IMR-90 (cell line): ENCODE data around the gene WDR48. TPM values are rescaled to one million over a fixed set of nuclear protein-coding genes. Genes with fewer than 3 reads are reported as not detected.

Experiments
- ATAC-seq: fragments of 200-7000 bp; cut with Tn5 transposase; 2 replicates; pipeline ENCODE4 v1.9.1; 2020; ENCODE audit warnings: low read depth, mild to moderate bottlenecking, moderate library complexity
- BruUV-seq: library from RNA; stranded (reverse); fragments of 400-500 nt; replicated peaks from 2 replicates; lab custom pipeline; 2021; lab: Mats Ljungman, UMichigan
- CTCF ChIA-PET: fragments of 300-600 bp; formaldehyde crosslinking; extraction: SDS; loops from one replicate; lab custom pipeline; 2021; ENCODE audit warnings: antibody characterized with exemption; lab: Yijun Ruan, JAX
- POLR2A ChIA-PET: fragments of 300-600 bp; sonication (Branson Sonifier 250); formaldehyde crosslinking; loops from one replicate; lab custom pipeline; 2022; ENCODE audit warnings: antibody characterized with exemption; ENCODE audit not compliant: unreplicated experiment; lab: Charles Lee
- DNase-seq: peaks from one replicate; pipeline ENCODE4 v3.0.0; 2013
- H2AFZ ChIP-seq: replicated peaks from 2 replicates; pipeline ENCODE3; 2013; ENCODE audit warnings: low read length, mild to moderate bottlenecking; ENCODE audit not compliant: poor library complexity
- H2AK5ac ChIP-seq: 2 replicates; pipeline ENCODE4 v1.6.1; 2013; ENCODE audit warnings: low read depth, low read length, inconsistent platforms
- H2AK9ac ChIP-seq: replicated peaks from 2 replicates; pipeline ENCODE3; 2013; ENCODE audit warnings: mild to moderate bottlenecking, low read depth, low read length, moderate library complexity; ENCODE audit not compliant: poor library complexity
- H2BK120ac ChIP-seq: 2 replicates; pipeline ENCODE4 v1.6.1; 2013; ENCODE audit warnings: low read depth, low read length, inconsistent platforms
- H2BK15ac ChIP-seq: 3 replicates; pipeline ENCODE4 v1.6.1; 2013; ENCODE audit warnings: low read depth, low read length, inconsistent platforms
- H2BK20ac ChIP-seq: 2 replicates; pipeline ENCODE4 v1.6.1; 2013; ENCODE audit warnings: low read depth, mild to moderate bottlenecking, inconsistent platforms, low read length, moderate library complexity
- H2BK5ac ChIP-seq: 2 replicates; pipeline ENCODE4 v1.6.1; 2013; ENCODE audit warnings: mild to moderate bottlenecking, low read depth, low read length, inconsistent platforms; ENCODE audit not compliant: poor library complexity, severe bottlenecking
- H3K14ac ChIP-seq: replicated peaks from 2 replicates; pipeline ENCODE4 v1.6.1; 2013; ENCODE audit warnings: low read depth, low read length, inconsistent platforms
- H3K18ac ChIP-seq: 2 replicates; pipeline ENCODE4 v1.6.1; 2013; ENCODE audit warnings: low read depth, low read length, control low read depth
- H3K23ac ChIP-seq: 2 replicates; pipeline ENCODE4 v1.6.1; 2013; ENCODE audit warnings: low read depth, low read length, inconsistent platforms
- H3K27ac ChIP-seq: 2 replicates; pipeline ENCODE4 v1.5.1; 2013; ENCODE audit warnings: mild to moderate bottlenecking, control low read depth, low read length; ENCODE audit not compliant: insufficient read depth
- H3K27me3 ChIP-seq: 2 replicates; pipeline ENCODE4 v1.6.1; 2013; ENCODE audit warnings: low read length; ENCODE audit not compliant: control insufficient read depth, insufficient read depth
- H3K36me3 ChIP-seq: 2 replicates; pipeline ENCODE4 v1.6.1; 2013; ENCODE audit warnings: low read length, mixed read lengths; ENCODE audit not compliant: control insufficient read depth, insufficient read depth
- H3K4ac ChIP-seq: 2 replicates; pipeline ENCODE4 v1.6.1; 2013; ENCODE audit warnings: low read depth, low read length, inconsistent platforms
- H3K4me1 ChIP-seq: 2 replicates; pipeline ENCODE4 v1.6.1; 2013; ENCODE audit warnings: low read length, mixed read lengths; ENCODE audit not compliant: control insufficient read depth, insufficient read depth
- H3K4me2 ChIP-seq: 2 replicates; pipeline ENCODE4 v1.6.1; 2013; ENCODE audit warnings: low read depth, mild to moderate bottlenecking, control low read depth, low read length, moderate library complexity
- H3K4me3 ChIP-seq: 2 replicates; pipeline ENCODE4 v1.5.1; 2013; ENCODE audit warnings: low read depth, mild to moderate bottlenecking, control low read depth, low read length, moderate library complexity; ENCODE audit not compliant: insufficient read depth
- H3K56ac ChIP-seq: 2 replicates; pipeline ENCODE4 v1.6.1; 2013; ENCODE audit warnings: low read length, inconsistent platforms; ENCODE audit not compliant: insufficient read depth; ENCODE audit errors: extremely low read depth
- H3K79me1 ChIP-seq, 2 experiments: 2 replicates each; pipeline ENCODE4 v1.6.1; 2013; ENCODE audit warnings: low read length in 2 of 2, inconsistent platforms in 1 of 2, low read depth in 1 of 2
- H3K9ac ChIP-seq: 2 replicates; pipeline ENCODE4 v1.6.1; 2013; ENCODE audit warnings: low read depth, low read length, control low read depth
- H3K9me1 ChIP-seq: 2 replicates; pipeline ENCODE4 v1.6.1; 2013; ENCODE audit warnings: low read length, inconsistent platforms; ENCODE audit not compliant: insufficient read depth
- H3K9me3 ChIP-seq: 2 replicates; pipeline ENCODE4 v1.6.1; 2013; ENCODE audit warnings: low read length; ENCODE audit not compliant: control insufficient read depth, insufficient read depth
- H4K20me1 ChIP-seq: 2 replicates; pipeline ENCODE4 v1.6.1; 2013; ENCODE audit warnings: low read length, inconsistent platforms; ENCODE audit not compliant: insufficient read depth
- H4K5ac ChIP-seq: 2 replicates; pipeline ENCODE4 v1.6.1; 2013; ENCODE audit warnings: mild to moderate bottlenecking, low read depth, low read length, control low read depth
- H4K8ac ChIP-seq, 2 experiments: 2 replicates each; pipeline ENCODE4 v1.6.1; 2013; ENCODE audit warnings: low read depth in 2 of 2, low read length in 2 of 2, control low read depth in 1 of 2, inconsistent platforms in 1 of 2
- H4K91ac ChIP-seq: 2 replicates; pipeline ENCODE4 v1.6.1; 2013; ENCODE audit warnings: low read depth, low read length, inconsistent platforms; ENCODE audit not compliant: insufficient read depth
- BHLHE40 ChIP-seq: fragments of 150-350 bp; IDR thresholded peaks from 2 replicates; pipeline ENCODE4 v1.6.1; 2016; ENCODE audit warnings: mild to moderate bottlenecking, low read depth, low read length
- CEBPB ChIP-seq: IDR thresholded peaks from 2 replicates; pipeline ENCODE4 v1.6.1; 2012; ENCODE audit warnings: low read depth, low read length, improper control_type of control experiment
- MAFK ChIP-seq: IDR thresholded peaks from 2 replicates; pipeline ENCODE4 v1.6.1; 2012; ENCODE audit warnings: low read depth, low read length, improper control_type of control experiment
- RFX5 ChIP-seq: IDR thresholded peaks from 2 replicates; pipeline ENCODE4 v1.8.0; 2012; ENCODE audit warnings: low read depth, mild to moderate bottlenecking, low read length, moderate library complexity
- dilution Hi-C: fragments of 300-500 bp; cut with HindIII; formaldehyde crosslinking; loops from one replicate; pipeline ENCODE4 v1.14.3; 2018; ENCODE audit warnings: low sequenced_read_pairs; ENCODE audit not compliant: unreplicated experiment
- in situ Hi-C: fragments of 300-500 bp; cut with MboI; formaldehyde crosslinking; loops from 3 replicates; pipeline ENCODE4 v1.14.3; 2019; ENCODE audit warnings: low sequenced_read_pairs, inconsistent platforms, mixed read lengths
- intact Hi-C: fragments of 100-400 bp; cut with micrococcal nuclease; formaldehyde crosslinking; loops from 2 replicates; pipeline ENCODE4 v1.10.0; 2022
- polyA plus RNA-seq, 3 experiments: library from polyadenylated mRNA; depleted of rRNA; stranded (reverse); fragments of >200 nt; gene quantifications; 2 replicates each; pipeline ENCODE4 v1.2.3, GENCODE V29; 2012; ENCODE audit warnings: low replicate concordance in 1 of 3
- total RNA-seq: library from RNA; depleted of rRNA; stranded (reverse); fragments of >200 nt; gene quantifications from 2 replicates; pipeline ENCODE4 v1.2.3, GENCODE V29; 2012
- TF ChIP-seq, protein P1 (sequence below): conservative IDR thresholded peaks from 2 replicates; pipeline ENCODE4 v1.5.1; 2012; ENCODE audit warnings: mild to moderate bottlenecking, low read depth, low read length, improper control_type of control experiment
- TF ChIP-seq, protein P2 (sequence below): fragments of 150-350 bp; IDR thresholded peaks from 2 replicates; pipeline ENCODE4 v1.6.1; 2016; ENCODE audit warnings: low read depth, mild to moderate bottlenecking, low read length, moderate library complexity, borderline replicate concordance

The WDR48 gene
- total and polyA plus RNA-seq, 2 of the 4 experiments (the other 2 are of a cell fraction): 14.4 to 41.2 TPM

DNA sequence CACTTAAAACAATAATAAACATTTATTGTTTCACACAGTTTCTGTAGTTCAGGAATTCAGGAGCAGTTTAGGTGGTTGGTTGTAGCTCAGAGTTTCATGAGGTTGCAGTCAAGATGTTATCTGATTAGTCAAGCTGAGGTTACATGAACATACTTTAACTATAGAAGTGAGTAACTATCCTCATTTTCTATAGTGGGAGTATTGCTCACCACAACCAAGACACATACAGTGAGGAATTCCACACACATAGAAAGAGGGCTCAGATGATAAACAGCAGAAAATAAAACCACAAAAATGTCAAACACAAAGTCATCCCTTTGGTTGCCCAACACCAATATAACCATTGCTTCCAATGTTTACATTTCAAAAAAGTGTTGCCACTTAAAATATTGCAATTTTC is 13.7 kb upstream of the WDR48 start:
- dilution Hi-C loops (no loop called here), intact Hi-C loops (no loop called here), in situ Hi-C loops (no loop called here)
- H2AK5ac ChIP-seq: no peak overlapping the region
- no peak overlapping the region for H4K5ac ChIP-seq
- ATAC-seq: peak; percentile 78
- H4K8ac ChIP-seq: no peak overlapping the region
- H3K27ac ChIP-seq: no peak overlapping the region
- no peak overlapping the region for H2BK20ac ChIP-seq
- H3K18ac ChIP-seq: no peak overlapping the region
- H2BK5ac ChIP-seq: no peak overlapping the region
- H3K9ac ChIP-seq: no peak overlapping the region
- H2BK120ac ChIP-seq: no peak overlapping the region
- H2AK9ac ChIP-seq: no peak overlapping the region
- no peak overlapping the region for H4K91ac ChIP-seq
- H3K4ac ChIP-seq: no peak overlapping the region
- ChIA-PET CTCF (no interaction called here), POLR2A (no interaction called here)
- no peak overlapping the region for H2BK15ac ChIP-seq
- no peaks in the 10 kb centered on the region; the same call in 1 of the 2 replicates for H3K9me3 ChIP-seq
- peak; percentile 60 for DNase-seq
- no peak overlapping the region for H3K4me3 ChIP-seq
- no peaks in the 10 kb centered on the region for H3K4me1 ChIP-seq
- H3K9me1 ChIP-seq: no peaks in the 10 kb centered on the region
- no peak overlapping the region for H3K56ac ChIP-seq
- no peak overlapping the region for H2AFZ ChIP-seq
- no peaks in the 10 kb centered on the region for H4K20me1 ChIP-seq
- H3K79me1 ChIP-seq: no peaks in the 10 kb centered on the region
- no TSS peak for BruUV-seq
- H3K23ac ChIP-seq: no peak overlapping the region
- H3K27me3 ChIP-seq: no peaks in the 10 kb centered on the region; the same call in 1 of the 2 replicates
- TF ChIP-seq, protein P1, sequence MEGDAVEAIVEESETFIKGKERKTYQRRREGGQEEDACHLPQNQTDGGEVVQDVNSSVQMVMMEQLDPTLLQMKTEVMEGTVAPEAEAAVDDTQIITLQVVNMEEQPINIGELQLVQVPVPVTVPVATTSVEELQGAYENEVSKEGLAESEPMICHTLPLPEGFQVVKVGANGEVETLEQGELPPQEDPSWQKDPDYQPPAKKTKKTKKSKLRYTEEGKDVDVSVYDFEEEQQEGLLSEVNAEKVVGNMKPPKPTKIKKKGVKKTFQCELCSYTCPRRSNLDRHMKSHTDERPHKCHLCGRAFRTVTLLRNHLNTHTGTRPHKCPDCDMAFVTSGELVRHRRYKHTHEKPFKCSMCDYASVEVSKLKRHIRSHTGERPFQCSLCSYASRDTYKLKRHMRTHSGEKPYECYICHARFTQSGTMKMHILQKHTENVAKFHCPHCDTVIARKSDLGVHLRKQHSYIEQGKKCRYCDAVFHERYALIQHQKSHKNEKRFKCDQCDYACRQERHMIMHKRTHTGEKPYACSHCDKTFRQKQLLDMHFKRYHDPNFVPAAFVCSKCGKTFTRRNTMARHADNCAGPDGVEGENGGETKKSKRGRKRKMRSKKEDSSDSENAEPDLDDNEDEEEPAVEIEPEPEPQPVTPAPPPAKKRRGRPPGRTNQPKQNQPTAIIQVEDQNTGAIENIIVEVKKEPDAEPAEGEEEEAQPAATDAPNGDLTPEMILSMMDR: no peak
- TF ChIP-seq MAFK (no peak), RFX5 (no peak), CEBPB (peak; percentile 85), BHLHE40 (0 out of 2 replicates have a peak, but pooled peaks have one; percentile 12)
- TF ChIP-seq, protein P2, sequence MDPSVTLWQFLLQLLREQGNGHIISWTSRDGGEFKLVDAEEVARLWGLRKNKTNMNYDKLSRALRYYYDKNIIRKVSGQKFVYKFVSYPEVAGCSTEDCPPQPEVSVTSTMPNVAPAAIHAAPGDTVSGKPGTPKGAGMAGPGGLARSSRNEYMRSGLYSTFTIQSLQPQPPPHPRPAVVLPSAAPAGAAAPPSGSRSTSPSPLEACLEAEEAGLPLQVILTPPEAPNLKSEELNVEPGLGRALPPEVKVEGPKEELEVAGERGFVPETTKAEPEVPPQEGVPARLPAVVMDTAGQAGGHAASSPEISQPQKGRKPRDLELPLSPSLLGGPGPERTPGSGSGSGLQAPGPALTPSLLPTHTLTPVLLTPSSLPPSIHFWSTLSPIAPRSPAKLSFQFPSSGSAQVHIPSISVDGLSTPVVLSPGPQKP: no peak
- H3K36me3 ChIP-seq: no peaks in the 10 kb centered on the region
- H3K14ac ChIP-seq: no peak overlapping the region
- no peak overlapping the region for H3K4me2 ChIP-seq
